Measurements from ENCODE around the gene COLEC12.

COLEC12 gene

GRCh38 chr18:356778-357177, 143.7 kb downstream of the COLEC12 start:
- no peaks in the 10 kb centered on the region for H3K27me3 Mint-ChIP-seq (ENCODE audit: low read depth)
- no peak for TF ChIP-seq CTCF (IDR thresholded peaks at IDR 0.05; ENCODE audit: unreplicated experiment in 3 of 3)

GRCh38 chr18:355678-356077, 144.8 kb downstream of the COLEC12 start:
- Mint-ChIP-seq H3K27me3 (ENCODE audit: low read depth) (no peaks in the 10 kb centered on the region), H3K4me1 (peaks cover 18% of the 10 kb centered on the region)

More at GRCh38 chr18:356778-357177, 143.7 kb downstream of the COLEC12 start:
- Mint-ChIP-seq H3K27ac (peak overlapping the region; percentile 1 to 60 (median 50)), H3K36me3 (ENCODE audit: low read depth) (no peaks in the 10 kb centered on the region), H3K4me1 (peaks cover 23% of the 10 kb centered on the region), H3K9me3 (no peaks in the 10 kb centered on the region), H3K4me3 (no peak overlapping the region)

GRCh38 chr18:354471-354870, 146.0 kb downstream of the COLEC12 start:
- peaks cover 25% of the 10 kb centered on the region for H3K4me1 Mint-ChIP-seq
- no peaks in the 10 kb centered on the region for H3K9me3 Mint-ChIP-seq
- H3K4me3 Mint-ChIP-seq, result no peak overlapping the region
- no peak for TF ChIP-seq CTCF (IDR thresholded peaks at IDR 0.05; ENCODE audit: unreplicated experiment in 3 of 3)
- peak overlapping the region; percentile 71 to 95 (median 73) for H3K27ac Mint-ChIP-seq
- peaks cover 13% of the 10 kb centered on the region for H3K36me3 Mint-ChIP-seq (ENCODE audit: low read depth)
- no peaks in the 10 kb centered on the region for H3K27me3 Mint-ChIP-seq (ENCODE audit: low read depth)

More at GRCh38 chr18:355678-356077, 144.8 kb downstream of the COLEC12 start:
- no peak for TF ChIP-seq CTCF (IDR thresholded peaks at IDR 0.05; ENCODE audit: unreplicated experiment in 3 of 3)
- H3K4me3 Mint-ChIP-seq, result no peak overlapping the region
- H3K27ac Mint-ChIP-seq, result peak overlapping the region in 1 of 3 experiments; percentile 95
- no peaks in the 10 kb centered on the region for H3K9me3 Mint-ChIP-seq
- H3K36me3 Mint-ChIP-seq (ENCODE audit: low read depth), result peaks cover 5% of the 10 kb centered on the region

- TF ChIP-seq CTCF (IDR thresholded peaks at IDR 0.05; ENCODE audit: unreplicated experiment in 3 of 3), result no peak
- Mint-ChIP-seq H3K27ac (peak overlapping the region; percentile 71 to 95 (median 73)), H3K4me1 (peaks cover 25% of the 10 kb centered on the region), H3K27me3 (ENCODE audit: low read depth) (no peaks in the 10 kb centered on the region), H3K9me3 (no peaks in the 10 kb centered on the region), H3K36me3 (ENCODE audit: low read depth) (peaks cover 14% of the 10 kb centered on the region), H3K4me3 (no peak overlapping the region)
These were observed 146.5 kb downstream of the COLEC12 start for GRCh38 chr18:354003-354402.

- Mint-ChIP-seq H3K4me1 (peaks cover 25% of the 10 kb centered on the region), H3K27me3 (ENCODE audit: low read depth) (no peaks in the 10 kb centered on the region), H3K27ac (no peak overlapping the region), H3K4me3 (no peak overlapping the region), H3K9me3 (no peaks in the 10 kb centered on the region), H3K36me3 (ENCODE audit: low read depth) (peaks cover 22% of the 10 kb centered on the region)
- no peak for TF ChIP-seq CTCF (IDR thresholded peaks at IDR 0.05; ENCODE audit: unreplicated experiment in 3 of 3)
These were observed 148.1 kb downstream of the COLEC12 start for GRCh38 chr18:352438-352837.

- Mint-ChIP-seq H3K36me3 (ENCODE audit: low read depth) (peaks cover 35% of the 10 kb centered on the region), H3K27me3 (ENCODE audit: low read depth) (no peaks in the 10 kb centered on the region), H3K4me1 (peaks cover 25% of the 10 kb centered on the region), H3K27ac (no peak overlapping the region), H3K4me3 (no peak overlapping the region), H3K9me3 (peaks cover 7% of the 10 kb centered on the region)
- TF ChIP-seq CTCF (IDR thresholded peaks at IDR 0.05; ENCODE audit: unreplicated experiment in 3 of 3), result no peak
These were observed 149.4 kb downstream of the COLEC12 start for GRCh38 chr18:350953-351572.

Data from nephron (organoid).